Naive thymus-derived CD4-positive, alpha-beta T cell (primary cell): ENCODE data around the gene KRT79. TPM values are rescaled to one million over a fixed set of nuclear protein-coding genes. Genes with fewer than 3 reads are reported as not detected.

Experiments used
- ATAC-seq: fragments of 150-1000 bp; cut with Tn5 transposase; 2 replicates; pipeline ENCODE4 v1.10.0; 2021; ENCODE audit warnings: mild to moderate bottlenecking, moderate library complexity
- CTCF ChIA-PET: fragments of 350-600 bp; sonication (Branson Sonifier 250); formaldehyde crosslinking; loops from one replicate; lab custom pipeline; 2021; ENCODE audit warnings: antibody characterized with exemption; lab: Charles Lee
- POLR2A ChIA-PET: fragments of 350-600 bp; sonication (Branson Sonifier 250); formaldehyde crosslinking; loops from one replicate; lab custom pipeline; 2021; ENCODE audit warnings: antibody characterized with exemption, inconsistent platforms; lab: Charles Lee
- DNase-seq, 9 donors: peaks; one replicate each; pipeline versions ENCODE4 v3.0.0 to v3.0.0-alpha.2; 2020 to 2022; ENCODE audit warnings: mixed read lengths in 1 of 9
- H3K27ac ChIP-seq: one replicate; pipeline ENCODE4 v1.7.0; 2013; ENCODE audit warnings: mild to moderate bottlenecking, low read depth, low read length, moderate library complexity
- H3K27me3 ChIP-seq, 2 donors: one replicate each; pipeline ENCODE4 v1.7.0; 2013; ENCODE audit warnings: low read length in 2 of 2, mild to moderate bottlenecking in 2 of 2, moderate library complexity in 2 of 2; ENCODE audit not compliant: control insufficient read depth in 2 of 2, insufficient read depth in 2 of 2
- H3K36me3 ChIP-seq, 3 experiments: 1 replicate in 2 of 3; 2 replicates in 1 of 3; pipeline ENCODE4 v1.7.0; 2013; ENCODE audit warnings: low read length in 3 of 3, mild to moderate bottlenecking in 3 of 3, moderate library complexity in 1 of 3; ENCODE audit not compliant: insufficient read depth in 3 of 3, control insufficient read depth in 2 of 3
- H3K4me1 ChIP-seq, 2 donors: one replicate each; pipeline ENCODE4 v1.7.0; 2013; ENCODE audit warnings: low read length in 2 of 2, mild to moderate bottlenecking in 2 of 2, moderate library complexity in 1 of 2; ENCODE audit not compliant: control insufficient read depth in 2 of 2, insufficient read depth in 2 of 2
- H3K4me3 ChIP-seq: 2 replicates; pipeline ENCODE4 v1.7.0; 2013; ENCODE audit warnings: mild to moderate bottlenecking, low read length
- H3K9me3 ChIP-seq, 3 experiments: 1 replicate in 2 of 3; 2 replicates in 1 of 3; pipeline ENCODE4 v1.7.0; 2013; ENCODE audit warnings: low read length in 3 of 3; ENCODE audit not compliant: control insufficient read depth in 2 of 3
- H3K27ac Mint-ChIP-seq, 9 donors: one replicate each; pipeline ENCODE4 v1.8.0; 2020 to 2022; ENCODE audit warnings: mixed read lengths in 9 of 9, mild to moderate bottlenecking in 8 of 9, moderate library complexity in 5 of 9, inconsistent platforms in 2 of 9
- H3K27me3 Mint-ChIP-seq, 5 donors: one replicate each; pipeline ENCODE4 v1.8.0; 2021 to 2022; ENCODE audit warnings: mixed read lengths in 5 of 5, mild to moderate bottlenecking in 1 of 5
- H3K36me3 Mint-ChIP-seq, 5 donors: one replicate each; pipeline ENCODE4 v1.8.0; 2020 to 2022; ENCODE audit warnings: mixed read lengths in 5 of 5, mild to moderate bottlenecking in 3 of 5, inconsistent platforms in 1 of 5
- H3K4me1 Mint-ChIP-seq, 7 donors: one replicate each; pipeline ENCODE4 v1.8.0; 2020 to 2022; ENCODE audit warnings: mixed read lengths in 7 of 7, mild to moderate bottlenecking in 3 of 7, inconsistent platforms in 1 of 7
- H3K4me3 Mint-ChIP-seq, 10 donors: one replicate each; pipeline ENCODE4 v1.8.0; 2020 to 2022; ENCODE audit warnings: mild to moderate bottlenecking in 10 of 10, mixed read lengths in 10 of 10, moderate library complexity in 6 of 10, inconsistent platforms in 2 of 10
- H3K9me3 Mint-ChIP-seq, 11 donors: one replicate each; pipeline ENCODE4 v1.8.0; 2020 to 2022; ENCODE audit warnings: mixed read lengths in 11 of 11, mild to moderate bottlenecking in 4 of 11, inconsistent platforms in 1 of 11, moderate library complexity in 1 of 11
- intact Hi-C, 2 donors: fragments of 100-400 bp; cut with micrococcal nuclease; formaldehyde crosslinking; loops; one replicate each; pipeline ENCODE4 v1.15.1; 2023
- polyA plus RNA-seq, 2 donors: library from polyadenylated mRNA; unstranded; fragments of 300-500 nt; fragmentation: Illumina TruSeq; gene quantifications; one replicate each; pipeline ENCODE4 v1.2.3, GENCODE V29; 2021
- total RNA-seq, 6 experiments: library from RNA in 5 of 6; stranded (reverse) in 5 of 6; gene quantifications; 1 replicate in 5 of 6; 2 replicates in 1 of 6; pipeline ENCODE4 v1.2.3 and lab custom pipeline; 2021 to 2026

KRT79 gene
- total and polyA plus RNA-seq, 7 experiments from 2014 or later: not detected

DNA sequence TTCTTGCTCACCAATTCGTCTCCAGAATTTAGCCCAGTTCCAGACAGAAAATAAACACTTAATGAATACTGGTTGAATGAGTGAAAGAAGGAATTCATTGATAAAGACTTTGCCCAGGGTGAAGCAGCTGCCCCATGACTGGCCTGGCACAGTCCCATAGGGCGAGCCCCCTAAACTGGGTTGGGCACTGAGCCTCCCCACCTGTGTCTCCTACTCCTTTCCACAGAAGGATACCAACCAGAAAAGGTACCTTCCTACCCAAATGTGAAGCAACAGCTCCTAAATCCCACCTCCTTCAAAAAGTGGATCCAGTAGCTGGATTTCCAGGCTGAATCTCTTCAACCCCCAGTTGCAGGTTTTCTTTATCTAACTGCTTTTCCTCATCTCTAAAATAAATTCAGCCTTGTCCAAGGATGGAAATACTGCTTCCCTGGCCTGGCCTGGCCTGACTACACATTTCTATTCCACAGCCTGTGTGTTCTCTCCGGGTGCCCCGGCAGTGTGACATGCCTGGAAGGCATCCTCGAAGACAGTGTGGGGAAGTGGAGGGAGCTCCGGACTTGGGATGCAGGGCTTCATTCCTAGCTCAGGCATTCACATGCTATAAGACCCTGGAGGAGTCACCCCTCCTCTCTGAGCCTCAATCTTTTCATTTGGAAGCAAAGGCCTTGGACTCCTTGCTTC is 45.8 kb downstream of the KRT79 start:
- H3K9me3 Mint-ChIP-seq: peaks cover 0 to 5% (median 0%) of the 10 kb centered on the region in 11 donors
- no peaks in the 10 kb centered on the region for H3K36me3 ChIP-seq
- no peaks in the 10 kb centered on the region for H3K27me3 ChIP-seq
- CTCF ChIA-PET: no interaction called here
- H3K9me3 ChIP-seq: no peaks in the 10 kb centered on the region
- POLR2A ChIA-PET: no interaction called here
- intact Hi-C loops: loop anchor here in 1 of 2 donors (10.0 kb wide), 1 partner anchor 204 kb away; no protein-coding TSS in a partner anchor
- H3K27me3 Mint-ChIP-seq: peaks cover 20 to 56% (median 32%) of the 10 kb centered on the region in 5 donors
- peak overlapping the region in 1 of 10 donors; percentile 18 for H3K4me3 Mint-ChIP-seq
- peaks cover 0 to 5% of the 10 kb centered on the region in 2 donors for H3K4me1 ChIP-seq
- peaks cover 2 to 29% (median 18%) of the 10 kb centered on the region in 7 donors for H3K4me1 Mint-ChIP-seq
- ATAC-seq (no peak), DNase-seq (no peak)
- peak overlapping the region in 2 of 9 donors; percentile 17 to 40 for H3K27ac Mint-ChIP-seq
- no peak overlapping the region for H3K27ac ChIP-seq
- H3K36me3 Mint-ChIP-seq: peaks cover 0 to 3% (median 0%) of the 10 kb centered on the region in 5 donors
- H3K4me3 ChIP-seq: no peak overlapping the region

DNA sequence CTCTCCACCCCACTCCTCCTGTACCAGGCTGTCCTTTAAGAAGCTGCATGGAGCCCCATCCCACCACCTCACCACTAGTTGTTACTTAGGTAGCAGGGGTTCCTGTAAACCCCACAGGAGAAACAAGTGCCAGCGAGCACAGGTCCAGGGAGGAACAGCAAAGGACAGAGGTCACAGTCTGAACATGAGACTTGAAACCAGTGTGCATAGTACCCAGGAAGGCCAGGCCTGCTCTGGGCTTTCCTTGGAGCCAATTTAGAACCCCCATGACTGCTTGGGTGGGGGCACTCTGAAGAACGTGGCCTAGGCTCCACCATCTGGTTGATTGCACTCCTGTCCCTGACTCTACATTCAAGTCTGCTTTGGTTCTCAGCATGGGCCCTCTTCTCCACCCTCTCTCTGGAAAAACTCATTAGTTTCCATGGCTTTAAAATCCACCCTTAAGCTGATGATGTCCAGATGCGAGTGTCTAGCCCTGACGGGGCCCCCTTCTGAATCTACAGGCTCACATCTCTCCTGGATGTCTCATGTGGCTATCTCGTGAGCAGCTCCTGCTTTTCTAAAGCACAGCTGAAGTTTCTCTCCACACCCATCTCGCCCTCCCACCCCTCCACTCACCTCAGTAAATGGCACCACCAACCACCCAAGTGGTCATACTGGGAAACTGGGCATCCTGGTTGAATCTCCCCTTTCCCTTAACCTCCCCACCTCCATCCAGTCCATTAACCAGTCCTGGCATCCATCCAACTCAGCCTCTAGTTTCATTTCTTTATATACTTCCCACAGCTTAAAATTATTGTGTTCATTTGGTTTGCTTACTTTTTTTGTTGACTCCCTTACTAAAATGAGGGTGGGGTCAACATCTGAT is 46.6 kb downstream of the KRT79 start:
- Mint-ChIP-seq H3K27me3 (peaks cover 20 to 55% (median 32%) of the 10 kb centered on the region in 5 donors), H3K27ac (peak overlapping the region in 1 of 9 donors; percentile 40)
- H3K9me3 ChIP-seq: no peaks in the 10 kb centered on the region

DNA sequence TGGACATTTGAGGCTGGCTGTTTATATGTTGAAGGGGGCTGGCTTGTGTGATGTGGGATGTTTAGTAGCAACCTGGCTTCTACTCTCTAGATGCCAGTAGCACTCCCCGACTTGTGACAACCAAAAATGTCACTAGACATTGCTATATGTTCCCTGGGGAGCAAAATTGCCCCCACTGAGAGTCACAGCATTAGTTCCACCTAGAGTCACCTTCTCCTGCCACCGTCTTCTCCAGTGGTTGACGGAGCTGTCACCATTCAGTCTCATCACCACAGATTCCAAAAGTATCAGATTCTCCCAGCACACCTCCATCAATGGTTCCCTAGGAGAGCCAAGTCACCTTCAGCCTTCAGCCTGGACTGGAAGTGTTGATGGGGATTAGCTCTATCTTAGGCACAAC is 49.2 kb downstream of the KRT79 start:
- H3K4me1 ChIP-seq: no peaks in the 10 kb centered on the region
- peaks cover 0 to 5% (median 0%) of the 10 kb centered on the region in 11 donors for H3K9me3 Mint-ChIP-seq
- H3K36me3 ChIP-seq: no peaks in the 10 kb centered on the region
- no peak overlapping the region for H3K27ac ChIP-seq
- peak overlapping the region in 1 of 9 donors; percentile 47 for H3K27ac Mint-ChIP-seq
- H3K27me3 ChIP-seq: no peaks in the 10 kb centered on the region
- ChIA-PET CTCF (no interaction called here), POLR2A (no interaction called here)
- peaks cover 0 to 11% (median 6%) of the 10 kb centered on the region in 7 donors for H3K4me1 Mint-ChIP-seq
- H3K36me3 Mint-ChIP-seq: peaks cover 0 to 3% (median 0%) of the 10 kb centered on the region in 5 donors
- H3K9me3 ChIP-seq: no peaks in the 10 kb centered on the region
- peaks cover 13 to 43% (median 24%) of the 10 kb centered on the region in 5 donors for H3K27me3 Mint-ChIP-seq
- H3K4me3 ChIP-seq: no peak overlapping the region
- H3K4me3 Mint-ChIP-seq: no peak overlapping the region
- DNase-seq: no peak
- intact Hi-C loops: loop anchor here in 1 of 2 donors (10.0 kb wide), 1 partner anchor 200 kb away; no protein-coding TSS in a partner anchor
- ATAC-seq: no peak

More for the DNA sequence above, 46.6 kb downstream of the KRT79 start:
- H3K36me3 Mint-ChIP-seq: peaks cover 0 to 3% (median 0%) of the 10 kb centered on the region in 5 donors
- ATAC-seq (no peak), DNase-seq (no peak)
- intact Hi-C loops: loop anchor here in 1 of 2 donors (10.0 kb wide), 1 partner anchor 203 kb away; no protein-coding TSS in a partner anchor
- CTCF ChIA-PET: no interaction called here
- peaks cover 2 to 27% (median 16%) of the 10 kb centered on the region in 7 donors for H3K4me1 Mint-ChIP-seq
- Histone ChIP-seq H3K27ac (no peak overlapping the region), H3K4me1 (peaks cover 0 to 5% of the 10 kb centered on the region in 2 donors), H3K27me3 (no peaks in the 10 kb centered on the region), H3K4me3 (no peak overlapping the region), H3K36me3 (no peaks in the 10 kb centered on the region)
- no peak overlapping the region for H3K4me3 Mint-ChIP-seq
- POLR2A ChIA-PET: no interaction called here
- H3K9me3 Mint-ChIP-seq: peaks cover 0 to 5% (median 0%) of the 10 kb centered on the region in 11 donors

DNA sequence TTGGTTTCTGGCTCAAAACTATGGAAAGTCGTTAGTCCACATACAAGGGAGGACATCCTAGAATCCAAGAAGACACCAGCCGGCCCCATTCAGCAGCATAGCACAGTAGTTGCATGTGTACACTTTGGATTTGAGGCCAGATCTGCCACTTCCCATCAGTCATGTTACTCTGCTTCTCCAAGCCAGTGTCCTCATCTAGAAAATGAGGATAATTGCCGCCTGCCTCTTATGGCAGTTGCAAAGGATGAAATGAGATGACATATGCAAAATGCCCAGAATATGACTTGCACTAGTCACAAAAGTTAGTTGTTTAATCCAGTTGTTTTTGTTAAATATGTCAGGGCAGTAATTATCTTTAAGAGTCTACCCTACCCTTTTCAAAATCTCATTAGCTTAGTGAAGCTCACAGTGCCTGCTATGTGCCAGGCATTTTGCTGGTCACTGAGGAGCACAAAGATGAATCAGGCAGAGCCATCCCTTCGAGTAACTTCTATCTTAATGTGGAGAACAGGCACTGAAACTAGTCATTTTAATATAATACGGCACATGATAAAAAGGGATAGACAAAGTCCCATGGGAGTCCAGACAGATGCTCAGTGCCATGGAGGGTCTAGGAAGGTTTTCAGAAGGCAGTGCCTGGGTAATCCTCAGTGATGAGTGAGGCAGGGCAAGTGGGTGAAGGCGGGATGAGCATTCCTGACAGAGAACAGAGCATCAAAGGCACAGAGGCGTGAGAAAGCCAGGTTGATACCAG is 50.4 kb downstream of the KRT79 start:
- ATAC-seq: no peak
- no peak for DNase-seq
- ChIA-PET CTCF (no interaction called here), POLR2A (no interaction called here)
- H3K9me3 Mint-ChIP-seq: peaks cover 0 to 5% (median 0%) of the 10 kb centered on the region in 11 donors
- Histone ChIP-seq H3K4me3 (no peak overlapping the region), H3K27ac (no peak overlapping the region), H3K4me1 (no peaks in the 10 kb centered on the region), H3K9me3 (no peaks in the 10 kb centered on the region), H3K27me3 (no peaks in the 10 kb centered on the region), H3K36me3 (no peaks in the 10 kb centered on the region)
- intact Hi-C loops: loop anchor here in 1 of 2 donors (10.0 kb wide), 1 partner anchor 199 kb away; no protein-coding TSS in a partner anchor
- no peak overlapping the region for H3K4me3 Mint-ChIP-seq
- peaks cover 2 to 35% (median 13%) of the 10 kb centered on the region in 5 donors for H3K27me3 Mint-ChIP-seq
- H3K27ac Mint-ChIP-seq: no peak overlapping the region
- H3K36me3 Mint-ChIP-seq: peaks cover 0 to 3% (median 0%) of the 10 kb centered on the region in 5 donors
- H3K4me1 Mint-ChIP-seq: peaks cover 0 to 4% (median 0%) of the 10 kb centered on the region in 7 donors

DNA sequence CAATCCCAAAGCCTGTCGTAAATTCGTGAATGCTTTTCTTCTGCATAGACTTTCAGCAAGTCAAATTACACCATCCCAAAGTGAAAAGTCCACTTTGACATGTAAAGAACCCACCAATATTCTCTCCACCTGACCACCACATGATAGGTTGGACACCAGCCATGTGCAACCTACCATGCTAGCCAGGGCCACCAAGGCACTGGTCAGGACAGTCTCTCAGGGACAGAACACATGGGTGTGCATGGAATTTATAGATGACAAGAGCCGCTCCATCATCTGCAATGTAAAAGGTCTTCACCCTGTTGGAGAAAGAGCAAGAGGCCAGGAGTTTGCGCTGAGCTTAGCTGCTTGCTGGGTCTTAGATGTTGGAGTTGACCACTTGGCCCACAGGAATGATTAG is 51.6 kb downstream of the KRT79 start:
- ATAC-seq: no peak
- peaks cover 0 to 3% (median 0%) of the 10 kb centered on the region in 5 donors for H3K36me3 Mint-ChIP-seq
- DNase-seq: no peak
- ChIA-PET CTCF (no interaction called here), POLR2A (no interaction called here)
- H3K4me1 Mint-ChIP-seq: no peaks in the 10 kb centered on the region
- intact Hi-C loops: loop anchor here in 1 of 2 donors (10.0 kb wide), 1 partner anchor 198 kb away; no protein-coding TSS in a partner anchor
- no peaks in the 10 kb centered on the region for H3K27me3 ChIP-seq
- no peak overlapping the region for H3K4me3 Mint-ChIP-seq
- no peaks in the 10 kb centered on the region for H3K36me3 ChIP-seq
- peaks cover 0 to 24% (median 5%) of the 10 kb centered on the region in 5 donors for H3K27me3 Mint-ChIP-seq
- no peaks in the 10 kb centered on the region for H3K4me1 ChIP-seq
- H3K9me3 ChIP-seq: no peaks in the 10 kb centered on the region
- H3K4me3 ChIP-seq: no peak overlapping the region
- H3K27ac Mint-ChIP-seq: peak overlapping the region in 1 of 9 donors; percentile 36
- H3K9me3 Mint-ChIP-seq: peaks cover 0 to 5% (median 0%) of the 10 kb centered on the region in 11 donors
- H3K27ac ChIP-seq: no peak overlapping the region
